Neuronal stem cell (in vitro differentiated cells): ENCODE results near the gene GART.

Experiments used
- DNase-seq: peaks from one replicate; pipeline ENCODE4 v3.0.0-alpha.2; 2013; ENCODE audit warnings: low spot score
- H2AFZ ChIP-seq: one replicate; pipeline ENCODE4 v1.6.1; 2013; ENCODE audit warnings: mild to moderate bottlenecking, low read length, inconsistent platforms
- H2AK5ac ChIP-seq: 2 replicates; pipeline ENCODE4 v1.6.1; 2013; ENCODE audit warnings: low read depth, mild to moderate bottlenecking, inconsistent platforms, low read length, moderate library complexity, mixed read lengths
- H2BK120ac ChIP-seq: 2 replicates; pipeline ENCODE4 v1.6.1; 2013; ENCODE audit warnings: low read depth, mild to moderate bottlenecking, inconsistent platforms, low read length, moderate library complexity, mixed read lengths
- H2BK12ac ChIP-seq: one replicate; pipeline ENCODE4 v1.6.1; 2013; ENCODE audit warnings: low read length, inconsistent platforms
- H2BK15ac ChIP-seq: 2 replicates; pipeline ENCODE4 v1.6.1; 2013; ENCODE audit warnings: mild to moderate bottlenecking, low read length, inconsistent platforms, mixed read lengths
- H2BK5ac ChIP-seq: one replicate; pipeline ENCODE4 v1.6.1; 2013; ENCODE audit warnings: inconsistent platforms, mild to moderate bottlenecking, low read length, moderate library complexity
- H3K14ac ChIP-seq: one replicate; pipeline ENCODE4 v1.6.1; 2013; ENCODE audit warnings: low read length, inconsistent platforms
- H3K18ac ChIP-seq: 2 replicates; pipeline ENCODE4 v1.6.1; 2013; ENCODE audit warnings: low read length, inconsistent platforms
- H3K23ac ChIP-seq: 2 replicates; pipeline ENCODE4 v1.6.1; 2013; ENCODE audit warnings: low read depth, mild to moderate bottlenecking, mixed read lengths, low read length, inconsistent platforms; ENCODE audit not compliant: poor library complexity
- H3K27ac ChIP-seq: replicated peaks from 3 replicates; pipeline ENCODE4 v1.5.1; 2013; ENCODE audit warnings: low read length, inconsistent platforms
- H3K27me3 ChIP-seq, 3 experiments: 2 replicates each; pipeline ENCODE4 v1.6.1; 2013; ENCODE audit warnings: low read length in 3 of 3, mild to moderate bottlenecking in 2 of 3, inconsistent platforms in 1 of 3, low read depth in 1 of 3, mixed read lengths in 1 of 3, moderate library complexity in 1 of 3; ENCODE audit not compliant: control insufficient read depth in 3 of 3, insufficient read depth in 3 of 3
- H3K36me3 ChIP-seq, 2 donors: replicated peaks in 1 of 2; 2 replicates each; pipeline ENCODE4 v1.6.1; 2013; ENCODE audit warnings: low read length in 2 of 2; ENCODE audit not compliant: control insufficient read depth in 2 of 2, insufficient read depth in 2 of 2
- H3K4ac ChIP-seq: 2 replicates; pipeline ENCODE4 v1.6.1; 2013; ENCODE audit warnings: inconsistent platforms, mild to moderate bottlenecking, low read length, moderate library complexity
- H3K4me1 ChIP-seq, 2 donors: 1 replicate in 1 of 2; 2 replicates in 1 of 2; pipeline ENCODE4 v1.6.1; 2013; ENCODE audit warnings: low read length in 2 of 2, low read depth in 1 of 2; ENCODE audit not compliant: control insufficient read depth in 2 of 2, insufficient read depth in 1 of 2
- H3K4me2 ChIP-seq: one replicate; pipeline ENCODE4 v1.6.1; 2013; ENCODE audit warnings: mild to moderate bottlenecking, low read length, inconsistent platforms; ENCODE audit not compliant: insufficient read depth, poor library complexity, severe bottlenecking
- H3K4me3 ChIP-seq, 2 donors: 2 replicates each; pipeline ENCODE4 v1.5.1; 2013; ENCODE audit warnings: low read length in 2 of 2, mild to moderate bottlenecking in 2 of 2, inconsistent platforms in 1 of 2, moderate library complexity in 1 of 2
- H3K79me1 ChIP-seq: one replicate; pipeline ENCODE4 v1.6.1; 2013; ENCODE audit warnings: low read depth, mild to moderate bottlenecking, inconsistent platforms, low read length, moderate library complexity
- H3K9ac ChIP-seq: one replicate; pipeline ENCODE4 v1.6.1; 2013; ENCODE audit warnings: mild to moderate bottlenecking, low read depth, low read length, inconsistent platforms; ENCODE audit not compliant: poor library complexity
- H3K9me3 ChIP-seq, 2 donors: replicated peaks in 1 of 2; 2 replicates each; pipeline versions ENCODE3 to v1.6.1; 2013; ENCODE audit warnings: low read length in 2 of 2, mild to moderate bottlenecking in 2 of 2, inconsistent platforms in 1 of 2, low read depth in 1 of 2, mixed read lengths in 1 of 2, moderate library complexity in 1 of 2; ENCODE audit not compliant: control insufficient read depth in 2 of 2, insufficient read depth in 1 of 2
- H4K8ac ChIP-seq: one replicate; pipeline ENCODE4 v1.6.1; 2013; ENCODE audit warnings: low read depth, mild to moderate bottlenecking, inconsistent platforms, low read length, moderate library complexity
- H4K91ac ChIP-seq: one replicate; pipeline ENCODE4 v1.6.1; 2013; ENCODE audit warnings: low read length, low read depth, mild to moderate bottlenecking, inconsistent platforms; ENCODE audit not compliant: poor library complexity
- WGBS, 2 donors: extraction: QIAGEN DNeasy Blood & Tissue Kit; methylation state at CpG; one replicate each; pipeline ENCODE4 v1.1.7; 2013; ENCODE audit warnings: missing lambda C conversion rate in 2 of 2, mixed read lengths in 1 of 2; ENCODE audit not compliant: insufficient read length in 2 of 2, insufficient replicate concordance in 1 of 2; ENCODE audit errors: extremely low coverage in 2 of 2; 5-methylcytosine and 5-hydroxymethylcytosine counted together

The GART gene

DNA sequence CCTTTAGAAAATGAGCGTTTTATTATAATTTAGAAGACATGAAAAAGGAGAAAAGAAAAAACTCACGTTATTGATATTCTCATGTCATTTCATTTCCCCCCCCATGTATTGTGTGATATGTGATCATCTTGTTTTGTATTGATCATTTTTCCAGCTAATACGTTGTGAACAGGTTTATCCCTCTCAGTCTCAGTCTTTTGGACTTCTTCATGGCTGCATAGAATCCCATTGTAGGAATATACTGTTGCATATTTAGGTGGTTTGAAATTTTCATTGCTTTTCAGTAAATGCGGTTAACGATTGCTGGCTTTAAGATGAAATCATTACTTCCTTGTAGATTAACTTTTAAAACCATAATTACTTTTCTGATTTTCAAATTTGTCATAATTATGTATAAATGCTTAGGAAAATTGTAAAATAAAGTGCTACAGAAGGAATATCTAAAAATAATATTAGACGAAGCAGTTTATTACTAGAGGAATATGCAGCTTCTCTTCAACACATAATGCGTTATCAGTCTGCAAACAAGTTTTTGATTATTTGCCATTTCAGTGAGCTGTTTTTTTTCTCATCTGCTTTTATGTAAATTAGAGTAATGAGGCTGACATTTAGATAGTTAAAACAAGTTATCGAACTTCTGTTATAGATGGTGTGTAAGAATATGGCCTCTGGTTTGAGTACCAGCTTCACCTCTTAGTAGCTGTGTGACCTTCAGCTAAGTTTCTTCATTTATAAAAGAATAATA, 2.7 kb upstream of the GART start:
- Histone ChIP-seq H3K4ac (no peak overlapping the region), H3K27ac (no peak overlapping the region), H2BK120ac (no peak overlapping the region), H3K18ac (no peak overlapping the region), H3K36me3 (peaks cover 4 to 50% of the 10 kb centered on the region in 2 donors), H4K91ac (no peak overlapping the region), H3K79me1 (no peaks in the 10 kb centered on the region), H3K4me2 (no peak overlapping the region), H3K23ac (no peak overlapping the region), H2BK5ac (no peak overlapping the region), H3K4me1 (peaks cover 0 to 10% of the 10 kb centered on the region in 2 donors), H3K9ac (no peak overlapping the region), H2BK12ac (no peak overlapping the region), H2AFZ (no peak overlapping the region), H3K27me3 (no peaks in the 10 kb centered on the region), H3K9me3 (peaks cover 0 to 2% of the 10 kb centered on the region in 2 donors), H2BK15ac (no peak overlapping the region), H2AK5ac (no peak overlapping the region), H3K14ac (no peak overlapping the region), H4K8ac (no peak overlapping the region), H3K4me3 (peak overlapping the region in 1 of 2 donors; percentile 69)
- no CpG with 5 or more reads among the region's 8 CpGs for WGBS, 2 donors
- no peak for DNase-seq

GRCh38 chr21:33543505-33544129, 1.7 kb upstream of the GART start:
- H3K4me2 ChIP-seq, result peak overlapping the region; percentile 38
- no peak overlapping the region for H2BK5ac ChIP-seq
- peaks cover 0 to 2% of the 10 kb centered on the region in 2 donors for H3K9me3 ChIP-seq
- no peak overlapping the region for H2BK15ac ChIP-seq
- H3K18ac ChIP-seq, result peak overlapping the region; percentile 82
- no peak overlapping the region for H3K23ac ChIP-seq
- no peaks in the 10 kb centered on the region for H3K27me3 ChIP-seq
- H2BK120ac ChIP-seq, result no peak overlapping the region
- H2AFZ ChIP-seq, result peak overlapping the region; percentile 85
- no peak overlapping the region for H3K4ac ChIP-seq
- WGBS, 2 donors, result no CpG with 5 or more reads among the region's 26 CpGs
- peak overlapping the region; percentile 92 for H3K27ac ChIP-seq
- H4K8ac ChIP-seq, result no peak overlapping the region
- no peaks in the 10 kb centered on the region for H3K79me1 ChIP-seq
- no peak overlapping the region for H4K91ac ChIP-seq
- no peak overlapping the region for H3K9ac ChIP-seq
- no peak for DNase-seq
- H3K4me3 ChIP-seq, result peak overlapping the region; percentile 69 to 89
- H2BK12ac ChIP-seq, result no peak overlapping the region
- H2AK5ac ChIP-seq, result no peak overlapping the region
- H3K14ac ChIP-seq, result no peak overlapping the region
- H3K4me1 ChIP-seq, result peaks cover 0 to 10% of the 10 kb centered on the region in 2 donors
- peaks cover 5 to 50% of the 10 kb centered on the region in 2 donors for H3K36me3 ChIP-seq

GRCh38 chr21:33542640-33543504, 955 bp upstream of the GART start, which contains the start of gene SON:
TSS of gene SON (plus strand) at chr21:33543038. CDS start at chr21:33543093, 55 bp downstream.
- H3K4ac ChIP-seq, result no peak within 1 kb of the TSS
- peak within 1 kb of the TSS; percentile 95 for H3K18ac ChIP-seq
- H3K79me1 ChIP-seq, result no peaks in the 10 kb centered on the region
- H3K27ac ChIP-seq, result peak within 1 kb of the TSS; percentile 98
- no peak within 1 kb of the TSS for H2BK120ac ChIP-seq
- H3K23ac ChIP-seq, result peak within 1 kb of the TSS; percentile 62
- peak within 1 kb of the TSS; percentile 69 to 89 for H3K4me3 ChIP-seq
- H3K9me3 ChIP-seq, result peaks cover 0 to 2% of the 10 kb centered on the region in 2 donors
- no peak within 1 kb of the TSS for H4K8ac ChIP-seq
- peak within 1 kb of the TSS; percentile 87 for H3K9ac ChIP-seq
- H2AK5ac ChIP-seq, result no peak within 1 kb of the TSS
- H3K14ac ChIP-seq, result no peak within 1 kb of the TSS
- no peak within 1 kb of the TSS for H4K91ac ChIP-seq
- peaks cover 0 to 10% of the 10 kb centered on the region in 2 donors for H3K4me1 ChIP-seq
- H2BK15ac ChIP-seq, result no peak within 1 kb of the TSS
- H2BK12ac ChIP-seq, result no peak within 1 kb of the TSS
- H3K4me2 ChIP-seq, result peak within 1 kb of the TSS; percentile 82
- no CpG with 5 or more reads among the region's 57 CpGs for WGBS, 2 donors
- H3K36me3 ChIP-seq, result peaks cover 5 to 50% of the 10 kb centered on the region in 2 donors
- H3K27me3 ChIP-seq, result no peaks in the 10 kb centered on the region
- peak; percentile 96 for DNase-seq
- H2BK5ac ChIP-seq, result peak within 1 kb of the TSS; percentile 90
- H2AFZ ChIP-seq, result peak within 1 kb of the TSS; percentile 85
